ENCODE results near the gene GSG1L.

- TF ChIP-seq SP2 (IDR thresholded peaks at IDR 0.05; ENCODE audit: extremely low read depth, low read depth, low read length, poor library complexity, severe bottlenecking), result no peak
- TF ChIP-seq CTCF (IDR thresholded peaks at IDR 0.05 in 2 of 3, conservative IDR thresholded peaks at IDR 0.05 in 1 of 3; ENCODE audit: insufficient read depth in 2 of 3, low read depth in 1 of 3, low read length in 3 of 3), result no peak
- no peak for TF ChIP-seq ZNF175 (CRISPR knock-in tag; IDR thresholded peaks at IDR 0.05; ENCODE audit: low read depth)
- TF ChIP-seq ID3 (CRISPR knock-in tag; IDR thresholded peaks at IDR 0.05), result no peak
- TF ChIP-seq ID3 (tag; IDR thresholded peaks at IDR 0.05), result no peak
- TF ChIP-seq L3MBTL2 (IDR thresholded peaks at IDR 0.05), result no peak
- no peak for TF ChIP-seq CREB5 (CRISPR knock-in tag; IDR thresholded peaks at IDR 0.05)
- TF ChIP-seq CBX5 (IDR thresholded peaks at IDR 0.05; ENCODE audit: borderline replicate concordance, low read depth), result no peak
- TF ChIP-seq CREM (IDR thresholded peaks at IDR 0.05; ENCODE audit: low read depth), result no peak
Observed at GRCh38 chr16:27899736-27900135, 163.8 kb downstream of the GSG1L start.

All from K562 (cell line).